ENCODE measurements around the gene SETDB2.
"Not testable (repeated sequence)": the region's sequence is repeated elsewhere in the genome, so short reads cannot be mapped to it uniquely, and the experiment has no call there.

Gene SETDB2

DNA sequence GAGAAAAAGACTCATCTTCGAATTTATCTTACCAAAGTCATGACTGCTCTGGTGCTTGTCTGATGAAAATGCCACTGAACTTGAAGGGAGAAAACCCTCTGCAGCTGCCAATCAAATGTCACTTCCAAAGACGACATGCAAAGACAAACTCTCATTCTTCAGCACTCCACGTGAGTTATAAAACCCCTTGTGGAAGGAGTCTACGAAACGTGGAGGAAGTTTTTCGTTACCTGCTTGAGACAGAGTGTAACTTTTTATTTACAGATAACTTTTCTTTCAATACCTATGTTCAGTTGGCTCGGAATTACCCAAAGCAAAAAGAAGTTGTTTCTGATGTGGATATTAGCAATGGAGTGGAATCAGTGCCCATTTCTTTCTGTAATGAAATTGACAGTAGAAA, 32.5 kb downstream of the SETDB2 start:
- DNase-seq, result no peak

DNA sequence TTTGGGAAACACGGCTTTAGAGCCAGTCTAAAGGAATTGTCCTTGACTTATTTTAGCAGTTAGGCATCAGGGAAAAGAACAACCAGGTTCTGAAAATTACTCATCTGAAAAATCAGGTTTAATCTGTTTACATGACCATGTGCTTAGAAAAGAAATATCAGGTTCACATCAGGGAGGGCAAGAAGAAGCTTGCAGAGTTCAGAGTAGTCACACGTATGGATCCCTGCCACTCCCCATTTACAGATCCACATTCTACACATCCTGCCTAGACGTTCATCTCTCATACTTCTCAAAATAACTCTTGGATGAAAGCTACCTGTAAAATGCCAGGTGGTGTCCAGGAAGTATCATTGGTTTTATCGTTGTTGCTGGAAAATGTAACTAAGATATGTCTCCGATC, 37.7 kb downstream of the SETDB2 start:
- DNase-seq, result no peak

DNA sequence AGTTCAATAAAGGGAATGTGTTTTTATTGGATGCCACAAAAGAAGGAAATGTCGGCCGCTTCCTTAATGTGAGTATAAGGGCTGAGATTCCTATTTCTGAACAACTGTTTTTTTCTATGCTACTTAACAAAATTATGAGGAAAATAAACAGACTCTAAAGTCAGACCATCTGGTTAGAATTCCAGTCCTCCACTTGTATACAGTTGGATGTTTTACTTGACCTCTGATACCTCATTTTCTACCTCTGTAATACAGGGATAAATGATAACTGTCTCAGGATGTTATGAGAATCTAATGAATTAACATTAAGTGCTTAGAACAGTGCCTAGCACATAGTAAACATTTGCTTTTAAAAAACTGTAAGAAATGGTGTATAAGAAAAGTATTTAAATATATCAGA, 44.5 kb downstream of the SETDB2 start:
- DNase-seq, result no peak

DNA sequence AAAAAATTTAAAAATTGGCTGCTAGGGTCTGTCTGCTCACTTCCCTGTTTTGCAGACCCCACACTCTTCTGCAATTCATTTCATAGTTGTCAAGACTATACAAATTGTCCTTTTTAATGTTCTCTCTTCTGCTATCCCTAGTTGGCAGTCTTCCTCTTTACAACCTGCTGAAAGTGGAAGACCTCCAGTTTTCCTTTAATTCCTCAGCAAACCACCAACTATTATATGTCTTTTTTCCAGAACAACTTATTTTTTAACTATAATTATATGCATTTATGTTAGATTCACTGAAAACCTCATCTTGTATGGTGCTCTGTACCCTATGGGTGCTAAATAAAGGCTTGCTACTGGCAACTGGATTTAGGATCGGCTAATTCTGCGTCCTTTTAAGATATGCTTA, 50.6 kb downstream of the SETDB2 start:
- DNase-seq, result no peak

DNA sequence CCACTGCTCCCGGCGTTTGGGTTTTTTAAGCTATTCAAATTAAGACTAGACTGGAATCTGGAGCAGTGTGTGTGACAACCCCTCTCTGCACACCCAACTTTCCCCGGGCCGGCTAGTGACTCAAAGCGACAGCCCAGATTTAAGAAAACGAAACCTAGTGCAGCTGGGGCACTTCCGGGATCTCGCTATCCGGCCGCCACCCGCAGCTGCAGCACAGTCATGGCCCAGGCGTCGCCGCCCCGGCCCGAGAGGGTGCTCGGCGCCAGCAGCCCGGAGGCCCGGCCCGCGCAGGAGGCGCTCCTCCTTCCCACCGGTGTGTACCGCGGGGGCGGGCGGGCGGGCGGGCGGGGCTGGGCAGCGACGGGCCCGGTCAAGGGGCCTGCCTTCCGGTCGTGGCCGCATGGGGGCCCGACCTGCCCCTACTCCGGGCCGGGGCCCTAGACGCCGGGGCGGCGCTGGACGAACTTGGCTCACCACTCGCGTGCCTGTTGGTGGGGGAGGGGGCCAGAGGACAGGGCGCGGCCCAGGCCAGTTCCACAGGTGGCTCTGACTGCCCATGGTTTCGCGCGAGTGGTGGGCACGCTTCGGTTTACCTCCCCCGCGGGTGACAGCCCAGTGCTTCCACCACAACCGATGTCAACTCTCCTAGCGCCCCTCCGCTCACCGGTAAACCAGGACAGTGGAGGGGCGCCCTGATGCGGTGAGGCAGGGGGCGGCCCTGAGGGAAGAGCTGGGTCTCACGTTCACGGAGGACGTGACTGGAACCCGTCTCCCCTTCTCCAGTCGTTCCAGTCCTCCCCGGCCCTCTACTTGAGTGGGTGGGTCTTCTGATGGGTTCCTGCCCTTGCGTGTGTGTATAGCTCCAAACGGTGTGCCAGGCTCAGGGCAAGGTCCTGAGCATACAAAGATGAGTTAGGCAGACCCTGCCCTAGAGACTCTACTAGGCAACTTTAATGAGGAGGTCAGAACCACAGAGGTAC, 52.0 kb downstream of the SETDB2 start, which contains the start of gene PHF11:
TSS of gene PHF11 (plus strand) at position 171 of the 980 bp plus-strand sequence. CDS start at position 220, 49 bp downstream.
- DNase-seq, result peak; percentile 11 to 85 (median 62)

DNA sequence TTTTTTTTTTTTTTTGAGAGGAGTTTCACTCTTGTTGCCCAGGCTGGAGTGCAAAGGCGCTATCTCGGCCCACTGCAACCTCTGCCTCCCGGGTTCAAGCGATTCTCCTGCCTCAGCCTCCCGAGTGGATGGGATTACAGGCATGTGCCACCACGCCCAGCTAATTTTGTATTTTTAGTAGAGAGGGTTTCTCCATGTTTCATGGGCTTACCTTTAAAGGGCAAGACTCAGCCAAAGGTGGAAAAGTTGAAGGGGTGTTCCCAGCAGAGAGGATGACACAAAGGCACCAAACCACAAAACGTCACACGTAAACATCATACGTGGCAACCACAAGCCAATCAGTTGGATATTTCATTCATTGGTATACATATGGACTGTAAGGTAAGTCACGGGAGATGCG, 52.8 kb downstream of the SETDB2 start:
- DNase-seq, result not testable (repeated sequence)

DNA sequence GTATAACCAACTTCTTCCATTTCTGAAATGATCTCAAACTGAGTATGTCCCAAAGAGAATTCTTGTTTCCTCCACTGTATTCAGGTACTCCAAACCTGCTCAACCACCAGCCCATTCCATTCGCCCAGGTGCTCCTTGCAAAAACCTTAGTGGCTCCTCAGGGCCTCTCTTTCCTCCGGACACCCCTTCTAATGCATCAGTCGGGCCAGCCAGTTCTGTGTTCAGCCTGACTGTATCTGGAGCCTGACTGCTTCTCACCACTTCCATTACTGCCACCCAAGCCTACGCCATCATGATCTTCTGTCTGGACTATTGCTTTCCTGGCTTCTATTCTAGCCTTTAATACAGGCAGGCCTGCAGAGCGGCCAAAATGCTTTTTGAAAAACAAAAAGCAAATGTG, 53.2 kb downstream of the SETDB2 start:
- peak in 1 of 14 donors; percentile 6 for DNase-seq

DNA sequence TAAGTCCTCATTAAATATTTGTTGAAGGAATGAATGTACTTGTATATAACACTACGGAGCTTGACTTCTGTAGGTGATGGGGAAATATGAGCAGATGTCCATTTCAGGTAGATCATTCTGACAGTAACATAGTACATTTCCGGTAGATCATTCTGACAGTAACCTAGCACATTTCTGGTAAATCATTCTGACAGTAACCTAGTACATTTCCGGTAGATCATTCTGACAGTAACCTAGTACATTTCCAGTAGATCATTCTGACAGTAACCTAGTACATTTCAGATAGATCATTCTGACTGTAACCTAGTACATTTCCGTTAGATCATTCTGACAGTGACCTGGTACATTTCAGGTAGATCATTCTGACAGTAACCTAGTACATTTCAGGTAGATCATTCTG, 54.1 kb downstream of the SETDB2 start:
- no peak for DNase-seq

DNA sequence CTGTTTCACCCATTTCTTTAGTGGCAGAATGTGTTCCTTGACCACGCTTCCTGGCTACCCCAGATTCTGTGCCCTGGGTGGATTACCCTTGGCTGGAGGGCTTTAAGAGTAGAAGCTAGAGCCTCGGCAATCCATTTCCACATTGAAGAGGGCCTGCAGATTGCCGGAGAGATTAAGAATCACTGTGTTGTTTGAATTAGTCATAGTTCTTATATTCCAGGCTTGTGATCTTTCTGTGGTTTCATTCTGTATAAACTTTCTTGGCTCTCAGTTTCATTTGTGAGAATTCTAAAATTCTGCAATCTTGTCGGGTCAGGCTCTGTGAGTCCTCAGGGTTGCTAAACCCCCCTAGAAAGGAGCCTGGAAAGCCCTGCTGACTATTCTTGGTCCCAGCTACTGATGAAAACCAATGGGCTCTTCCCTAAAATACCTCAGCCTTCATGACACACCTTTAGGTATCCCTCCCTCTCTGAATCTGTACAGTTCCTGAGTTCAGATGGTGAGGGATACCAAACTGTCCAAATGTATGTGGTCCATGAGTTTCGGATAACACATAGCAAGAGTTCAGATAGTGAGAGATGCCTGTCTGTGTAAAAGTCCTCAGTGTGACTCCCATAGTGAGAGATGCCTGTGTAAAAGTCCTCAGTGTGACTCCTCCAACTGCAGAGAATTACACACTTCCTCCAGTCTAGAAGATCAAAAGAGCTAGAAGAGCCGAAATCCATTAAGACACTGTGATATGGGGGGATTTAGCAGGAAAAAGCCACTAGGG, 56.0 kb downstream of the SETDB2 start:
- DNase-seq, result no peak

DNA sequence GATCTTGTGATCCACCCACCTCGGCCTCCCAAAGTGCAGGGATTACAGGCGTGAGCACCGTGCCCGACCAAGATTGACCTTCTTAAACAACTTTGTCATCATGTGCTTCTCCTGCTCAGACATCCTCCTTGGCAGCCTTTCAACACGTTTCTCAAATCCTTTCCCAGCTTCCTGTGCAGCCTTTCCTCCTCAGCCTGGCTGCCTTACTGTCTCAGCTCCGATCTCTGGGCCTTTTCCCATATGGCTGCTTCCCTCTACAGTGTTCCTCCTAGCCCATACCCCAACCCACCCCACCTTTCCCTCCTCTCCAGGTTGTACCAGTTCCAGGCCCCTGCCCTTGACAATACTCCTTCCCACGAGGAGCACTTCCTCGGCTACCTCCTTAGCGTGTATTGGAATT, 58.9 kb downstream of the SETDB2 start:
- DNase-seq, result no peak

DNA sequence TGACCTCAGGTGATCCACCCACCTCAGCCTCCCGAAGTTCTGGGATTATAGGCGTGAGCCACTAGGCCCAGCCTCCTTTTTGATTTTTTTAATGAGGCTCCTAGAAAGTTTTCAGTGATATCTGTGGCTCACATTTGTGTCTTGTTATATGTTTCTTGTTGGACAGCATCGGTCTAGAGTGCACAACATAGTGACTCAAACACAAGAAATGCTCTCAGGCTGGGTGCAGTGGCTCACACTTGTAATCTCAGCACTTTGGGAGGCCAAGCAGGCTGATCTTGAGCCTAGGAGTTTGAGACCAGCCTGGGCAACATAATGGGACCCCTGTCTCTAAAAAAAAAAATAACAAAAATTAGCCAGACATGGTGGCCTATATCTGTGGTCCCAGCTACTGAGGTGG, 59.9 kb downstream of the SETDB2 start:
- DNase-seq, result no peak

DNA sequence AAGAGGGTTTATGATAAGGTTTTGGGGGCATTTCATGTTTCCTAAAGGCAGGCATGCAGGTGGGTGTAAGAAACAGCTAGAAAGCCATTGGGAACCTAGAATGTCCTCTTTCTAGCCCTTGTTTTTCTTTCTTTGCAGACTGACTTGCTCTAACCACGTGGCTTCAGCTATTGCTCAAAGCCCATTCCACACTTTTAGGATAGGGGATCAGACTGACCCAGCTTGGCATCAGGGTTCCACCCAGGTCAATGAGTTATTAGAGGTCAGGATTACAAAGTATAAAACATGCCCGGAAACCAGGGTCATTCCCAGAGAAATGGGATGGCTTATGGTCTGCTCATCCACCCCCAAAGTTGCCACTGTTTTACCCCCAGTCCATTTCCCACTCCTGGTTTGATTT, 68.5 kb downstream of the SETDB2 start:
- no peak for DNase-seq

DNA sequence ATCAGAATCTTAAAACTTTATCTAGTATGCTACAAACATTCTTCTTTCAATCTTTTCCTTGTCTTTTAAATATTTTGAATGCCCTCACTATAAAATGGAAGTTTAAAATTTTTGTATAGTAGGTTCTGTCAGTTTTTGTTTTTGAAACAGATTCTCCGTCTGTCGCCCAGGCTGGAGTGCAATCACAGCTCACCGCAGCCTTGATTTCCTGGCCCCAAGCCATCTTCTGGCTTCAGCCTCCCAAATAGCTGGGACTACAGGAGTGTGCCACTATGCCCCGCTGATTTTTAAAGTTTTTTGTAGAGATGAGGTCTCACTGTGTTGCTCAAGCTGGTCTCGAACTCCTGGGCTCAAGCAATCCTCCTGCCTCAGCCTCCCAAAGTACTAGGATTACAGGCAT, 72.4 kb downstream of the SETDB2 start:
- no peak for DNase-seq

DNA sequence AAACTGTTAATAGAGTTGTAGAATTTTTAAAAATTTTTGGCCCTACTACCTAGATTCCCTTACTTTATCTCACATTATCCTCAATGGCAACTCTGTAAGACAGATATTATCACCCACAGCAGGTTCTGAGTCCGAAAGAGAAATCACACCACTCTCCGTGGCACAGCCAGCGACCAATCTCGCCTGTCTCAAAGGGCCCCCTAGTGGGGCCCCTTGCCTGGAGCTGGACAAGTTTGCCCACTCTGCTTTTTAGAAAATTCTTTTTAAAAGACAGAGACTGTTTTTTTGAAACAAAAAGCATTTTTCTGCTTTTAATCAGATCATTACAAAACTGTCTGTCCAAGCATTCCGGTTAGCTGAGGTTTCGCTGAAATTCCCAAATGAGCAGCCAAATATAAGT, 73.4 kb downstream of the SETDB2 start:
- peak in 2 of 14 donors; percentile 6 to 31 for DNase-seq

DNA sequence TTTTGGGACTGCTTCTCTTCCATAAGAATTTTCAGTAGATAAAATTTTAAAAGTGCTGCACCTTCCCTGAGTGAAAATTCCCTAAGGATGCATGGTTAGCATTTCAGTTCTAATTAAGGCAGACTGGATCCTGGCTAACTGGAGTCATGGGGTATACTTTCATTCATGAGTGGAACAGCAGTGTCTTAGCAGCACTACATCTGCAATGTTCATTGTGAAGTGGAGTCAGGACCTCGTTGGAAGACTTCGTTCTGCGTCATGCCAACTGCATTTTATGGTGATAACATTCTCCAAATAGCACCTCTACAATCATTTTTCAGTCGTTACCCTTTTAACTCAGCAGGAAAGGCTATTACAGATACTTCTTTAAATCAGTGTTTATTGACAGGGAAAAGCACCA, 77.2 kb downstream of the SETDB2 start:
- DNase-seq, result no peak

DNA sequence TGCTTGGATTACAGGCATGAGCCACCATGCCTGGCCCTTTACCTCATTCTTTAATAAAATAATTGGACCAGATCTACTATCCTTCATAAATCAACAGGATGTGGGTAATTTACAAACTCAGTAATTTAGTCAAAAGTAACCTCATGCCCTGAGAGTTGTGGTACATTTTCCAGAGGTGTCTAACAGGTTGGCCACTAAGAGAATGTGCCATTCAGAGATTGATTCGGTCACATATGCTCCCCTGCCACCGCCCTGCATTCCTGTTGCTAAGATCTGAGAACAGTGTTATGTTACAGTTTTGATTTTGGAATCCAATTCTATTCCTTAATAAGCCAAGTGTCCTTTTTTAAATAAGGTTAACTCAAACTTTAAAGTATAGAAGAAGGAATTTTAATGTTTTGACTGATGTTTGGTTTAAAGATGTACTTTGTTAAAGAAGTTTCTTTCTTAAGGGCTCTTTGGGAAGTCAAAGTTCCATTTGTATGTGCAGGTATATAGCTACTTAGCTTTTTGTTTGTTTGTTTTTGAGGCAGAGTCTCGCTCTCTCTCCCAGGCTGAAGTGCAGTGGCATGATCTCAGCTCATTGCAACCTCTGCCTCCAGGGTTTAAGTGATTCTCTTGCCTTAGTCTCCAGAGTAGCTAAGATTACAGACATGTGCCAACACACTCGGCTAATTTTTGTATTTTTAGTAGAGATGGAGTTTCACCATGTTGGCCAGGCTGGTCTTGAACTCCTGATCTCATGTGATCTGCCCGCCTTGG, 80.8 kb downstream of the SETDB2 start:
- no peak for DNase-seq

DNA sequence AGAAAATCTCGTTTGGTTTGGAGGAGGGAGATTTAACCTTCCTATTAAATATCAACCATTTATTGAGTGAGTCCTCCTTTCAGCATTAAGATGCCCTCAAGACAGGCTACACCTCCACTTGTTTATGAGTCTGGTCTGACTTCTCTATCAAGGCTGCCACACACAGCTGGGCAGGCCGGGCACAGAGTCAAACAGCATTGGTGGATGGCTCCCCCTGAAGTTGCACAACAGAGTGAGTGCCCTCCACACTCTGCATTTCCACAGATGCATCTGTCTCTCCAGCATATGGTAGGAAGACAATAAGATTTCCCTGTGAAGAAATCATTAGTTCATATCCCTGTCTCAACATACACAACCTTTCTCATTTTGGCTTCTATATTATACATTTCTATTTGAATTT, 83.0 kb downstream of the SETDB2 start:
- DNase-seq, result peak in 2 of 14 donors; percentile 18 to 19

DNA sequence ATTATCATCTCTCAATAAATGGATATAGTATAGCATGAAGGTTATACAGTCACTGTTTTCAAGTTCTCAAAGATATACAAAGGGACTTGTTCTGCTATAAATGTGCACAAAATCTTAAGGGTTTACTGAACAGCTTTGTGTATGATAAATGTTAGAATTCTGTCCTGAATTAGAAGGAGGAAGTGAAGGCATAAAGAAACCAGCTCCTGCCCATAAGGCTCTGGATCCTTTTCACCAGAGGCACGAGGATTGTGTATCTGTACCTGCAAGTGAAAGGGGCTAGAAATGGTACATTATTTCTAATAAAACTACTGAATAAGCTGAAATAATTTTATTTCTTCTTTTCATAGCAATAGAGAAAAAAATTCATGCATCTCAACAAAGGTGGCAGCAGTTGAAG, 84.1 kb downstream of the SETDB2 start:
- no peak for DNase-seq

DNA sequence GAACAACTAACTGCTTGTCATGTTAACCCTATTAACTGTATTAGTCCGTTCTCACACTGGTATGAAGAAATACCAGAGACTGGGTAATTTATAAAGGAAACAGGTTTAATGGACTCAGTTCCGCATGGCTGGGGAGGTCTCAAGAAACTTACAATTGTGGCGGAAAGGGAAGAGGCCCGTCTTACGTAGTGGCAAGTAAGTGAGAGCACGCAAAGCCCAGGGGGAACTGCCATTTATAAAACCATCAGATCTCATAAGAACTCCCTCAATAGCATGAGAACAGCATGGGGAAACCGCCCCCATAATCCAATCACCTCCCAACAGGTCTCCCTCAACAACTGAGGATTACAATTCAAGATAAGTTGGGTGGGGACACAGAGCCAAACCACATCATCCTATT, 86.4 kb downstream of the SETDB2 start:
- peak in 1 of 14 donors; percentile 30 for DNase-seq

DNA sequence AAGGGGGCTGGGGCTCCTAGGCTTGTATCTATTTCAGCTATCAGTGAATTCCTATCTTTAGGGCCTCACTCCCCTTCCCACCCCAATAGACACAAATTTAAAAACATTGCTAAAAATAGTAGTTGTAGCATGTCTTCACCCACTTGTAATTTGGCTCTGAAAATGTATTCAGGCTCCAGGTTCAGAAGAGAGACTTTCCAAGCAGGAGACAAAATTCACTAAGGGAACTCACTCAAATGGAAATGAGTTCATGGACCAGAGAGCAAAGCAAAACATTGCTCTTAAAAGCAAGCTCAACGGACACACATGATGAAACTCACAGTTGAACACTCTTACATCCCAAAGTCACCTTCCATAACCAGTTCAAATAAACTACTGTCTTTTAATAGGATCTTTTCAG, 88.5 kb downstream of the SETDB2 start:
- no peak for DNase-seq

DNA sequence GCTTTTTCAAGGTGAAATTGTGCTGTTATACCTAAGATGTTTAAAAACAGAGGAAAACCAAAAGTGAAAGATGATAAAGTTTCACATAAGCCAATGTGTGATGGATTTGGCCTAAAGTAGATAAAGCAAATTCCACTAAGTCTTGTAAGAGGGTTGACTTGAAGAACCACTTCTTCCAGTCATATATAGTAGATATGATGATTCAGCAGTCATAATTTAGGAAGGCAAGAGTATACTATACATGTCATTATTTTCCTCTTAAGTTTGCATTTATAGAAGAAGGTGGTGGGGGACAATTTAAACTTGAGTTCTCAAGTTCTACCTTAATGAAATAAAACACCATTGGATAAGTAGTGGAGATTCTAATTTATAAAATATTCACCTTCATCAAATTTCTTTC, 88.9 kb downstream of the SETDB2 start:
- DNase-seq, result no peak

DNA sequence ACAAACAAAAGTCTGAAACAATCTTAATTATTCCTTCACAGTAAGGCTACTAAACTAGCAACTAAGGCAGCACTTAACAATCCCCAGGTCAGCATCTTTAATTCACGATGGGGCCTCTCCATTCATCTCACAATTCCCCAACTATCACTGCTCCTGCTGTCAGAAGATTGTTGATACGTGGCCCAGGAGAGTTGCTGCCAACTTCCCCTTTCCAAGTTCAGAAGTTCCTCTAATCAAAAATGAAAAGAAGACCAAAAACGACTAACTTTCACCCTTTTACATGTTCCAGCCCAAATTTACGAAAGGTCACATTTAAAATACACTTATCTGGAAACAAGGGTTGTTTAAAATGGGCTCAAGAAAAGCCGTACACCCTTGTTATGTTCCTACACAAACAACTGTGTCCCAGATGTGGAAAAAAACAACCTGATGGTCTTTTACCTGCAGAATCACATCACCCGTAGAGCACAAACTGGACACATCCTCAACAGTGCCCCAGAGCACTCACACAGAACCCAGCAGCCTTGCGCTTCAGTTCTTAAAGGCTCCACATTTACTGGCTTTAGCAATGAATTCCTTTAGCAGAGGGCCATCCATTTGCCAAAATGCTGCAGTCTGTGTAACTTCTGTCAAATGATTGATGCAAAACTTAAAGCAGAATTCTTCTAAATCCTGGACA, 89.7 kb downstream of the SETDB2 start:
- no peak for DNase-seq
